GM12873 (cell line): ENCODE data around the gene MRPL45.
A peak's percentile ranks its signal among the peaks of the same experiment; 100 is the strongest.

Experiments
- CTCF ChIP-seq: IDR thresholded peaks from 2 replicates; pipeline ENCODE4 v1.5.1; 2012; ENCODE audit warnings: low read depth, mild to moderate bottlenecking, moderate library complexity, low read length, control low read depth; ENCODE audit not compliant: insufficient read depth; ENCODE audit errors: missing control alignments

The MRPL45 gene

GRCh38 chr17:38330941-38331411 is 34.0 kb downstream of the MRPL45 start:
- no peak for TF ChIP-seq CTCF

GRCh38 chr17:38332735-38333134 is 35.8 kb downstream of the MRPL45 start:
- TF ChIP-seq CTCF, result no peak

- TF ChIP-seq CTCF, result peak; percentile 81
These were observed 36.8 kb downstream of the MRPL45 start for GRCh38 chr17:38333635-38334295.

- no peak for TF ChIP-seq CTCF
These were observed 37.8 kb downstream of the MRPL45 start for GRCh38 chr17:38334480-38335364.

- no peak for TF ChIP-seq CTCF
These were observed 39.9 kb downstream of the MRPL45 start for GRCh38 chr17:38336838-38337237.

GRCh38 chr17:38338053-38338452 is 41.1 kb downstream of the MRPL45 start:
- no peak for TF ChIP-seq CTCF

- no peak for TF ChIP-seq CTCF
These were observed 41.6 kb downstream of the MRPL45 start for GRCh38 chr17:38338535-38338934.
